AG09319 (cell line): ENCODE data around the gene CPNE4.

Experiments
- DNase-seq: peaks from one replicate; pipeline ENCODE4 v3.0.0-alpha.2; 2010; ENCODE audit warnings: low read depth; ENCODE audit errors: extremely low read depth
- CTCF ChIP-seq: IDR thresholded peaks from 2 replicates; pipeline ENCODE4 v1.5.1; 2011; ENCODE audit warnings: low read depth, mild to moderate bottlenecking, inconsistent platforms, low read length, moderate library complexity

CPNE4 gene

GRCh38 chr3:131962982-131963381 is 71.8 kb downstream of the CPNE4 start:
- no peak for TF ChIP-seq CTCF
- DNase-seq: no peak

- no peak for DNase-seq
- no peak for TF ChIP-seq CTCF
Measured at GRCh38 chr3:131960324-131960723, 74.5 kb downstream of the CPNE4 start.

GRCh38 chr3:131957980-131958379 is 76.8 kb downstream of the CPNE4 start:
- no peak for TF ChIP-seq CTCF
- no peak for DNase-seq

GRCh38 chr3:131957511-131957910 is 77.3 kb downstream of the CPNE4 start:
- DNase-seq: no peak

GRCh38 chr3:131948806-131949205 is 86.0 kb downstream of the CPNE4 start:
- TF ChIP-seq CTCF: no peak
- DNase-seq: no peak

More at GRCh38 chr3:131957511-131957910, 77.3 kb downstream of the CPNE4 start:
- TF ChIP-seq CTCF: no peak

GRCh38 chr3:131944676-131945075 is 90.1 kb downstream of the CPNE4 start:
- DNase-seq: no peak
- TF ChIP-seq CTCF: no peak

GRCh38 chr3:131933665-131934064 is 101.1 kb downstream of the CPNE4 start:
- no peak for DNase-seq
- no peak for TF ChIP-seq CTCF
